ENCODE results near the gene MTHFR. TPM values are rescaled to one million over a fixed set of nuclear protein-coding genes. Genes with fewer than 3 reads are reported as not detected.
A peak's percentile ranks its signal among the peaks of the same experiment; 100 is the strongest.

Gene MTHFR
- total RNA-seq, 1 experiment from 2014 or later: 18.2 TPM

DNA sequence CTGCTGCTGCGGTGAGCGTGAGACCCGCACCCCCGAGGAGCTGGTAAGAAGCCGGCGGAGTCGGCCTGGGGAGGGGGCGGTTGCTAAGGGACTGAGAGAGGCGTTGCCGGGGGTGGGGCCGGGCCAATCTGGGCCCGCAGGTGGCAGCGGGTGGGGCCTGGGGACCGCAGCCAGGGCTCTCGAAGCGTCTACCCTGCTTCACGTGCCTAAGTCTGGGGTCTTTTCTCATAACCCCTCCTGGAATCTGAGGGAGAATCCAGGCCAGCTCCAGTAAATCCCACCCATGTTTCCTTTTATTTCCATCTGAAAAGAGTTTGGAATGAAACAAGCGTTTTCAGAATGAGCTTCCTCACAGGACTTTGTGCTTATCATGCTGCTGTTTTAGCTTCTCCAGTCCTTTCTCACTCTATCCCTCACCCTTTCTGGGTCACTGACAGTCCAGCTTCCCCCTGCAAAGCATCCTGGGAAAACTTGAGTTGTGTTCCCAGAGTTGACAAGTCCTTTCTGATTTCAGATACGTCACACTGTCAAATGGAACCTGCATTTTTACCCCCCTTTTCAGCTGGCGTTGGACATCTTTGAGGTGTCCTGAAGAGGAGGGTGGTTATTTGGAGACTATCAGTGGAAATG lies 658 bp upstream of the MTHFR start:
- Histone ChIP-seq H2BK120ac (ENCODE audit: low read depth, low read length, poor library complexity, severe bottlenecking) (no peak overlapping the region), H3K18ac (ENCODE audit: insufficient read length, low read depth, low read length) (no peak overlapping the region), H2BK5ac (ENCODE audit: insufficient read length, low read length) (no peak overlapping the region), H3K14ac (ENCODE audit: insufficient read depth, low read length) (no peak overlapping the region), H3K79me1 (ENCODE audit: insufficient read depth, low read depth, low read length, poor library complexity, severe bottlenecking) (no peaks in the 10 kb centered on the region), H2BK20ac (ENCODE audit: low read depth, low read length, poor library complexity, severe bottlenecking) (no peak overlapping the region), H2AK5ac (ENCODE audit: insufficient read length, low read length) (no peak overlapping the region), H3K9me3 (ENCODE audit: control insufficient read depth, low read depth, low read length) (no peaks in the 10 kb centered on the region), H4K20me1 (ENCODE audit: control insufficient read depth, insufficient read depth, insufficient read length) (no peaks in the 10 kb centered on the region), H3K27ac (ENCODE audit: insufficient read length, low read depth, low read length) (no peak overlapping the region), H3K23ac (ENCODE audit: insufficient read length, low read depth, low read length) (no peak overlapping the region), H3T11ph (ENCODE audit: low read length) (no peak overlapping the region), H3K9ac (ENCODE audit: extremely low read depth, insufficient read length, low read length) (peak overlapping the region; percentile 50), H3K4ac (ENCODE audit: low read depth, low read length) (no peak overlapping the region), H4K91ac (ENCODE audit: insufficient read length, low read depth, low read length) (no peak overlapping the region), H3K4me2 (ENCODE audit: insufficient read depth, insufficient read length, low read length) (peak overlapping the region; percentile 89), H2AFZ (ENCODE audit: low read length) (no peak overlapping the region), H2BK12ac (ENCODE audit: insufficient read length, low read depth, low read length) (no peak overlapping the region), H4K5ac (ENCODE audit: insufficient read length, low read depth, low read length) (no peak overlapping the region), H3K79me2 (ENCODE audit: insufficient read depth, low read length) (peaks cover 7% of the 10 kb centered on the region; the same call in 1 of the 2 replicates), H3K56ac (ENCODE audit: insufficient read length, low read depth, low read length) (no peak overlapping the region), H4K8ac (replicated peaks; ENCODE audit: insufficient read length, low read depth, low read length) (no peak overlapping the region), H3K23me2 (ENCODE audit: insufficient read length, low read depth, low read length, poor library complexity, severe bottlenecking) (peaks cover 13% of the 10 kb centered on the region), H3K4me1 (ENCODE audit: insufficient read depth, low read length) (peaks cover 3% of the 10 kb centered on the region; the same call in 1 of the 2 replicates), H2BK15ac (ENCODE audit: low read depth, low read length) (no peak overlapping the region), H3K27me3 (ENCODE audit: insufficient read depth, low read length) (no peaks in the 10 kb centered on the region)
- Mint-ChIP-seq H3K27ac (peak overlapping the region; percentile 99 to 100 (median 99)), H3K9me3 (no peaks in the 10 kb centered on the region), H3K27me3 (ENCODE audit: low read depth) (no peaks in the 10 kb centered on the region; the same call in 1 of the 2 replicates), H3K36me3 (ENCODE audit: insufficient read depth in 1 of 3, low read depth in 3 of 3) (peaks cover 18 to 36% (median 27%) of the 10 kb centered on the region in 3 experiments), H3K4me1 (peaks cover 36 to 48% of the 10 kb centered on the region in 2 experiments), H3K4me3 (peak overlapping the region; percentile 98 to 99)
- WGBS (ENCODE audit: extremely low coverage, insufficient read length, low lambda C conversion rate): no CpG with 5 or more reads among the region's 20 CpGs
- DNase-seq: no peak
- TF ChIP-seq, protein P1, sequence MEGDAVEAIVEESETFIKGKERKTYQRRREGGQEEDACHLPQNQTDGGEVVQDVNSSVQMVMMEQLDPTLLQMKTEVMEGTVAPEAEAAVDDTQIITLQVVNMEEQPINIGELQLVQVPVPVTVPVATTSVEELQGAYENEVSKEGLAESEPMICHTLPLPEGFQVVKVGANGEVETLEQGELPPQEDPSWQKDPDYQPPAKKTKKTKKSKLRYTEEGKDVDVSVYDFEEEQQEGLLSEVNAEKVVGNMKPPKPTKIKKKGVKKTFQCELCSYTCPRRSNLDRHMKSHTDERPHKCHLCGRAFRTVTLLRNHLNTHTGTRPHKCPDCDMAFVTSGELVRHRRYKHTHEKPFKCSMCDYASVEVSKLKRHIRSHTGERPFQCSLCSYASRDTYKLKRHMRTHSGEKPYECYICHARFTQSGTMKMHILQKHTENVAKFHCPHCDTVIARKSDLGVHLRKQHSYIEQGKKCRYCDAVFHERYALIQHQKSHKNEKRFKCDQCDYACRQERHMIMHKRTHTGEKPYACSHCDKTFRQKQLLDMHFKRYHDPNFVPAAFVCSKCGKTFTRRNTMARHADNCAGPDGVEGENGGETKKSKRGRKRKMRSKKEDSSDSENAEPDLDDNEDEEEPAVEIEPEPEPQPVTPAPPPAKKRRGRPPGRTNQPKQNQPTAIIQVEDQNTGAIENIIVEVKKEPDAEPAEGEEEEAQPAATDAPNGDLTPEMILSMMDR (conservative IDR thresholded peaks at IDR 0.05): no peak
